Stomach (tissue), 9 donors: ENCODE data around the gene SHF. TPM values are rescaled to one million over a fixed set of nuclear protein-coding genes. Genes with fewer than 3 reads are reported as not detected.

ENCODE experiments used
- DNase-seq, 2 donors: peaks; one replicate each; pipeline versions ENCODE4 v3.0.0 to v3.0.0-alpha.2; 2013 to 2019
- H3K27ac ChIP-seq, 5 donors: fragments of 200-600 bp in 4 of 5; sonication (generic) in 4 of 5; one replicate each; pipeline ENCODE4 v1.5.1; 2013 to 2019; ENCODE audit warnings: mild to moderate bottlenecking in 1 of 5, moderate library complexity in 1 of 5
- H3K27me3 ChIP-seq, 3 donors: fragments of 200-600 bp; sonication (generic); one replicate each; pipeline ENCODE4 v1.5.1; 2017 to 2019; ENCODE audit warnings: mixed run types in 1 of 3
- H3K36me3 ChIP-seq, 4 donors: fragments of 200-600 bp; sonication (generic); 1 replicate in 3 of 4; 2 replicates in 1 of 4; pipeline ENCODE4 v1.5.1; 2016 to 2019
- H3K4me1 ChIP-seq, 4 donors: fragments of 200-600 bp; sonication (generic); one replicate each; pipeline ENCODE4 v1.5.1; 2016 to 2019
- H3K4me3 ChIP-seq, 4 donors: fragments of 200-600 bp; sonication (generic) in 3 of 4; one replicate each; pipeline ENCODE4 v1.5.1; 2016 to 2019; ENCODE audit warnings: mild to moderate bottlenecking in 1 of 4
- H3K9me3 ChIP-seq, 4 donors: fragments of 200-600 bp; sonication (generic); one replicate each; pipeline ENCODE4 v1.5.1; 2016 to 2019
- CTCF ChIP-seq, 7 experiments: fragments of 450-650 bp in 4 of 7; fragments of 200-600 bp in 3 of 7; sonication (generic) in 3 of 7; IDR thresholded peaks; one replicate each; pipeline ENCODE4 v1.5.1; 2016 to 2019; ENCODE audit warnings: antibody characterized with exemption in 7 of 7, control low read depth in 2 of 7, mild to moderate bottlenecking in 1 of 7
- EP300 ChIP-seq: sonication (generic); formaldehyde crosslinking; IDR thresholded peaks from one replicate; pipeline ENCODE4 v1.6.1; 2017; ENCODE audit warnings: antibody characterized with exemption
- POLR2A ChIP-seq, 4 donors: fragments of 450-650 bp; IDR thresholded peaks; one replicate each; pipeline ENCODE4 v1.6.1; 2016; ENCODE audit warnings: antibody characterized with exemption in 4 of 4, control low read depth in 2 of 4, mild to moderate bottlenecking in 1 of 4, moderate library complexity in 1 of 4
- POLR2AphosphoS5 ChIP-seq, 3 donors: sonication (generic); formaldehyde crosslinking; IDR thresholded peaks; one replicate each; pipeline ENCODE4 v1.6.1; 2016; ENCODE audit warnings: antibody characterized with exemption in 3 of 3
- WGBS, 5 donors: extraction: QIAGEN DNeasy Blood & Tissue Kit in 3 of 5; methylation state at CpG; one replicate each; pipeline versions ENCODE4 v1.1.5 to v1.1.7; 2013 to 2018; 5-methylcytosine and 5-hydroxymethylcytosine counted together
- intact Hi-C: fragments of 100-400 bp; cut with DNase I; formaldehyde crosslinking; loops from one replicate; pipeline ENCODE4 v1.15.1; 2023; ENCODE audit warnings: low total_unique reads
- polyA plus RNA-seq, 3 donors: library from polyadenylated mRNA; stranded (reverse); fragments of 200-250 nt; gene quantifications; one replicate each; pipeline ENCODE4 v1.2.3, GENCODE V29; 2013
- total RNA-seq, 5 donors: library from RNA; depleted of rRNA; stranded (reverse); fragments of >200 nt; gene quantifications; one replicate each; pipeline versions ENCODE4 v1.1.0 to v1.2.3, GENCODE V29; 2014 to 2016
- donor health status: healthy with polysubstance abuse.
- donor health status: Bipolar disorder and iron deficiency.
- donor health status: healthy.

The SHF gene
- total and polyA plus RNA-seq, 8 donors = 0.43 to 15.9 (median 6.1) TPM

- H3K36me3 ChIP-seq = peaks cover 0 to 21% (median 4%) of the 10 kb centered on the region in 4 donors
- DNase-seq = no peak
- H3K9me3 ChIP-seq = no peaks in the 10 kb centered on the region
- H3K27me3 ChIP-seq = no peaks in the 10 kb centered on the region
- WGBS, 5 donors = 89 to 96% (median 92%) methylated on average over 7 to 14 of the region's 14 CpGs
- peaks cover 21 to 34% (median 27%) of the 10 kb centered on the region in 4 donors for H3K4me1 ChIP-seq
- no peak overlapping the region for H3K4me3 ChIP-seq
- H3K27ac ChIP-seq = no peak overlapping the region
- TF ChIP-seq POLR2A (IDR thresholded peaks at IDR 0.05) = no peak
- no peak for TF ChIP-seq POLR2AphosphoS5 (IDR thresholded peaks at IDR 0.05)
- TF ChIP-seq EP300 = no peak
- no peak for TF ChIP-seq CTCF (IDR thresholded peaks at IDR 0.05)
- intact Hi-C loops = no loop called here
Observed at GRCh38 chr15:45161666-45162065, 26.1 kb downstream of the SHF start.

GRCh38 chr15:45157974-45158373 lies 29.8 kb downstream of the SHF start:
- TF ChIP-seq CTCF (IDR thresholded peaks at IDR 0.05) (no peak), POLR2AphosphoS5 (IDR thresholded peaks at IDR 0.05) (no peak), POLR2A (IDR thresholded peaks at IDR 0.05) (no peak), EP300 (no peak)
- Histone ChIP-seq H3K27me3 (no peaks in the 10 kb centered on the region), H3K27ac (no peak overlapping the region), H3K4me3 (no peak overlapping the region), H3K9me3 (no peaks in the 10 kb centered on the region), H3K4me1 (peaks cover 5 to 16% (median 8%) of the 10 kb centered on the region in 4 donors), H3K36me3 (peaks cover 4 to 42% (median 8%) of the 10 kb centered on the region in 4 donors)
- 50 to 81% (median 73%) methylated on average over 1 of the region's 1 CpG for WGBS, 5 donors
- DNase-seq = peak in 1 of 2 donors; percentile 70
- intact Hi-C loops = no loop called here

GRCh38 chr15:45156744-45157455 lies 30.9 kb downstream of the SHF start:
- intact Hi-C loops = no loop called here
- no peaks in the 10 kb centered on the region for H3K9me3 ChIP-seq
- TF ChIP-seq POLR2A (IDR thresholded peaks at IDR 0.05) (no peak), EP300 (no peak), POLR2AphosphoS5 (IDR thresholded peaks at IDR 0.05) (no peak), CTCF (IDR thresholded peaks at IDR 0.05) (no peak)
- 72 to 84% (median 82%) methylated on average over 7 of the region's 7 CpGs for WGBS, 5 donors
- no peak overlapping the region for H3K27ac ChIP-seq
- DNase-seq = no peak
- H3K4me3 ChIP-seq = no peak overlapping the region
- H3K36me3 ChIP-seq = peaks cover 12 to 49% (median 16%) of the 10 kb centered on the region in 4 donors
- H3K27me3 ChIP-seq = no peaks in the 10 kb centered on the region
- H3K4me1 ChIP-seq = peaks cover 0 to 5% (median under 1%) of the 10 kb centered on the region in 4 donors

- H3K36me3 ChIP-seq = peaks cover 14 to 53% (median 27%) of the 10 kb centered on the region in 4 donors
- H3K9me3 ChIP-seq = no peaks in the 10 kb centered on the region
- H3K27me3 ChIP-seq = no peaks in the 10 kb centered on the region
- 75 to 85% (median 81%) methylated on average over 8 of the region's 8 CpGs for WGBS, 5 donors
- no peak for DNase-seq
- no peak overlapping the region for H3K4me3 ChIP-seq
- H3K27ac ChIP-seq = no peak overlapping the region
- no peaks in the 10 kb centered on the region for H3K4me1 ChIP-seq
- TF ChIP-seq POLR2AphosphoS5 (IDR thresholded peaks at IDR 0.05) (no peak), EP300 (no peak), CTCF (IDR thresholded peaks at IDR 0.05) (no peak), POLR2A (IDR thresholded peaks at IDR 0.05) (no peak)
- intact Hi-C loops = no loop called here
Observed at GRCh38 chr15:45155739-45156138, 32.0 kb downstream of the SHF start.
